ENCODE results near the gene CNPY1. TPM values are rescaled to one million over a fixed set of nuclear protein-coding genes. Genes with fewer than 3 reads are reported as not detected.

The CNPY1 gene
- total RNA-seq, 1 experiment from 2014 or later, result not detected

DNA sequence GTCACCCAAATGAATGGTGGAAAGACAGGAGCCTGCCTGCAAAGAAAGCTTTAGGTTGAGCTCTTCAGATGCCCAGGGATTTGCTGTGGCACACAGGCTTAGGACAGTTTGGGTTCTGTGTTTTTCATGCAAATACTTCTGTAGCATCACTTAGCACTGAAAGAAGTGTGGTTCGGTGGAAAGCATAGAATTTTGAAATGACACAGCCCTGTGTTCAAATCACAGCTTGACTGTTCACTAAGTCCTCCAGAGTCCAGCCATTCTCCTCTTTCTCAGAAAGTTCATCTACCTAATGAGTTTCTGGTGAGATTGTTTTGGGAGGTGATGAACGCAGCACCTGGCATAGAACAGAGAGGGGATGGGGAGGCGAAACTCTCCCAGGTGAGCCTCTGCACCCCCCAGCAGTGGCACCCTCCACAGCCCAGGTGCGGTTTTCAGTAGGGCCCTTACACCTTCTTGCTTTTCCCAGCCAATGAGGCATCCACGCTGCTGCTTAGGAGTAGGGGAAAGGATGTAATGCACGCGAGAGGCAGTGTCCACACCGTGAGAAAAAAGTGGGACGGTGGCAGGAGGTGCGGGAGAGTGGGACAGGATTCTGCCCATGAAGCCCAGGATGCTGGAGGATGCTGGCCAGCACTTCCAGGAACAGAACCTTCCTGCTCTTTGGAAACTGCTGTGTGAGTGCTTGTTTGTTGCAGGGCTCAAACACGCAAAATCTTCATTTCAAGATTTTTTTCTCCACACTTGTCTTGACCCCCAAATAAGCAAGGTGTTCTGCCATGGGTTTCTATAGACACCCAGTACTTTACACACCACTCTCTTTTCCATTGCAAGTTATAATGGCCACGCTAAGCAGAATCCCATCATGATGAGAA lies 76.8 kb downstream of the CNPY1 start:
- no peaks in the 10 kb centered on the region for H4K20me1 ChIP-seq (ENCODE audit: control insufficient read depth, insufficient read depth, insufficient read length)
- peaks cover 98% of the 10 kb centered on the region for H3K27me3 ChIP-seq (ENCODE audit: insufficient read depth, low read length)
- H3K79me1 ChIP-seq (ENCODE audit: insufficient read depth, low read depth, low read length, poor library complexity, severe bottlenecking), result no peaks in the 10 kb centered on the region
- Mint-ChIP-seq H3K36me3 (ENCODE audit: insufficient read depth in 1 of 3, low read depth in 3 of 3) (no peaks in the 10 kb centered on the region), H3K27me3 (ENCODE audit: low read depth) (peaks cover 100% of the 10 kb centered on the region), H3K27ac (no peak overlapping the region), H3K4me3 (peak overlapping the region in 1 of 2 experiments; percentile 35; a peak in 2 of 5 replicates), H3K9me3 (no peaks in the 10 kb centered on the region; a peak in 1 of 5 replicates), H3K4me1 (peaks cover 27 to 40% of the 10 kb centered on the region in 2 experiments)
- no peak overlapping the region for H3K9ac ChIP-seq (ENCODE audit: extremely low read depth, insufficient read length, low read length)
- H2BK120ac ChIP-seq (ENCODE audit: low read depth, low read length, poor library complexity, severe bottlenecking), result no peak overlapping the region
- no peak overlapping the region for H2BK5ac ChIP-seq (ENCODE audit: insufficient read length, low read length)
- H3K23me2 ChIP-seq (ENCODE audit: insufficient read length, low read depth, low read length, poor library complexity, severe bottlenecking), result peaks cover 8% of the 10 kb centered on the region
- no peak overlapping the region for H3K4ac ChIP-seq (ENCODE audit: low read depth, low read length)
- H3K79me2 ChIP-seq (ENCODE audit: insufficient read depth, low read length), result no peaks in the 10 kb centered on the region
- H2BK12ac ChIP-seq (ENCODE audit: insufficient read length, low read depth, low read length), result no peak overlapping the region
- no peak overlapping the region for H3K14ac ChIP-seq (ENCODE audit: insufficient read depth, low read length)
- H2AFZ ChIP-seq (ENCODE audit: low read length), result no peak overlapping the region
- no peaks in the 10 kb centered on the region for H3K4me1 ChIP-seq (ENCODE audit: insufficient read depth, low read length)
- no peak overlapping the region for H3K18ac ChIP-seq (ENCODE audit: insufficient read length, low read depth, low read length)
- TF ChIP-seq CTCF (conservative IDR thresholded peaks at IDR 0.05), result no peak
- no CpG with 5 or more reads among the region's 12 CpGs for WGBS (ENCODE audit: extremely low coverage, insufficient read length, low lambda C conversion rate)
- H2BK15ac ChIP-seq (ENCODE audit: low read depth, low read length), result no peak overlapping the region
- no peak overlapping the region for H3K56ac ChIP-seq (ENCODE audit: insufficient read length, low read depth, low read length)
- H3K9me3 ChIP-seq (ENCODE audit: control insufficient read depth, low read depth, low read length), result no peaks in the 10 kb centered on the region
- no peak overlapping the region for H3T11ph ChIP-seq (ENCODE audit: low read length)
- no peak overlapping the region for H4K91ac ChIP-seq (ENCODE audit: insufficient read length, low read depth, low read length)
- no peak overlapping the region for H2BK20ac ChIP-seq (ENCODE audit: low read depth, low read length, poor library complexity, severe bottlenecking)
- no peak overlapping the region for H4K8ac ChIP-seq (replicated peaks; ENCODE audit: insufficient read length, low read depth, low read length)
- DNase-seq, result no peak
- no peak overlapping the region for H3K23ac ChIP-seq (ENCODE audit: insufficient read length, low read depth, low read length)
- no peak overlapping the region for H2AK5ac ChIP-seq (ENCODE audit: insufficient read length, low read length)
- H3K4me2 ChIP-seq (ENCODE audit: insufficient read depth, insufficient read length, low read length), result no peak overlapping the region
- H4K5ac ChIP-seq (ENCODE audit: insufficient read length, low read depth, low read length), result no peak overlapping the region
- no peak overlapping the region for H3K27ac ChIP-seq (ENCODE audit: insufficient read length, low read depth, low read length)

All from H9 (cell line).